ENCODE results near the gene DDR2.

Gene DDR2

DNA sequence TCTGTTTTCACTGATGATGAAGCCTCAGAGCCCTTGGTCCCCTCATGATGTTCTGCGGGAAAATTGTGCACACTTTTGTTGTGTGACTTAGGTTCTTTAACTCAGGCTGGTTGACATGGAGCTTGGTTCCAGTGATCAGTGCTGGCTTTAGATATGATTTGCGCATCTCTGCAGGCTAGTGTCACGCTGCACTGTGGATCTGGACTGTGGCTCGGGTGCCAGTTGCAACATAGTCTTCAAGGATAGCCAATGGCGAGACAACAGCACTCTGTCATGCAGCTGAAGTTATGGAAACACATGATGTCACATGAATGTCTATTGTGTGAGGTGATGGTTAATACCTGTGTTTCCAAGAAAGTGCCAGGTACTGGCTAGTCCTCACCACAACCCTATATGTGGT is 56.7 kb downstream of the DDR2 start:
- DNase-seq (ENCODE audit: low read depth): no peak
- TF ChIP-seq, protein P1, sequence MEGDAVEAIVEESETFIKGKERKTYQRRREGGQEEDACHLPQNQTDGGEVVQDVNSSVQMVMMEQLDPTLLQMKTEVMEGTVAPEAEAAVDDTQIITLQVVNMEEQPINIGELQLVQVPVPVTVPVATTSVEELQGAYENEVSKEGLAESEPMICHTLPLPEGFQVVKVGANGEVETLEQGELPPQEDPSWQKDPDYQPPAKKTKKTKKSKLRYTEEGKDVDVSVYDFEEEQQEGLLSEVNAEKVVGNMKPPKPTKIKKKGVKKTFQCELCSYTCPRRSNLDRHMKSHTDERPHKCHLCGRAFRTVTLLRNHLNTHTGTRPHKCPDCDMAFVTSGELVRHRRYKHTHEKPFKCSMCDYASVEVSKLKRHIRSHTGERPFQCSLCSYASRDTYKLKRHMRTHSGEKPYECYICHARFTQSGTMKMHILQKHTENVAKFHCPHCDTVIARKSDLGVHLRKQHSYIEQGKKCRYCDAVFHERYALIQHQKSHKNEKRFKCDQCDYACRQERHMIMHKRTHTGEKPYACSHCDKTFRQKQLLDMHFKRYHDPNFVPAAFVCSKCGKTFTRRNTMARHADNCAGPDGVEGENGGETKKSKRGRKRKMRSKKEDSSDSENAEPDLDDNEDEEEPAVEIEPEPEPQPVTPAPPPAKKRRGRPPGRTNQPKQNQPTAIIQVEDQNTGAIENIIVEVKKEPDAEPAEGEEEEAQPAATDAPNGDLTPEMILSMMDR (conservative IDR thresholded peaks at IDR 0.05; ENCODE audit: low read depth, low read length): no peak
- H3K4me3 ChIP-seq (ENCODE audit: low read depth, low read length): no peak overlapping the region

DNA sequence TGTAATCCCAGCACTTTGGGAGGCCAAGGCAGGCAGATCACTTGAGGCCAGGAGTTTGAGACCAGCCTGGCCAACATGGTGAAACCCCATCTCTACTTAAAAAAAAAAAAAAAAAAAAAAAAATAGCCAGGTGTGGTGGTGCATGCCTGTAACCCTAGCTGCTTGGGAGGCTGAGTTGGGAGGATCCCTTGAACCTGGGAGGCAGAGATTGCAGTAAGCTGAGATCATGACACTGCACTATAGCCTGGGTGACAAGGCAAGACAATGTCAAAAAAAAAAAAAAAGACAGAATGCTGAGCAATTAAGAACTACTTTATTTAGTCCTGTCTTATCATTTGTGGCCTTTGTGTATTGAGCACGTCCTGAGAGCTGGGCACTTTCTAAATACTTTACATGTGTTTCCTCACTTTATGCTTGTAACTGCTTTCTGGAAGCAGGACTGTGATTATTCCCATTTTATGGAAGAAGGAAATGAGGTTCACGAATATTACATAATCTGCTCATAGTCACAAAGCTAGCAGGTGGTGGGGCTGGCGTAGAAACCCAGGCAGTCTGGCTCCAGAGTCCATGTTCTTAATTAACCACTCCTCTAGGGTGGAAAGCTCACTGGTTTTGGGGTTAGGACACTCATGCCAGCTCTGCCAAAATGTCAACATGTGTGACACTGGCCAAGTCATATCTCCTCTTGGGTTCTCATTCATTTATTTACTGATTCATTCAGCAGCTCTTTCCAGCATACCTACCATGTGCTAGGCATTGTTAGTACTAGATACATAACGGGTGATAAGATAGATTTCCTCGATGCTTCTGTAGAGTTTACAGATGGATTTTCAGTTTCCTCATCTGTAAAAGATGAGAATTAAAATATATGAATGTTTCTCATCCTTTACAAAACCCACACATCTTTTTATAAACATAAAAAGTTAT is 57.7 kb downstream of the DDR2 start:
- no peak for DNase-seq (ENCODE audit: low read depth)
- TF ChIP-seq, protein P1 (conservative IDR thresholded peaks at IDR 0.05; ENCODE audit: low read depth, low read length): no peak
- H3K4me3 ChIP-seq (ENCODE audit: low read depth, low read length): no peak overlapping the region

DNA sequence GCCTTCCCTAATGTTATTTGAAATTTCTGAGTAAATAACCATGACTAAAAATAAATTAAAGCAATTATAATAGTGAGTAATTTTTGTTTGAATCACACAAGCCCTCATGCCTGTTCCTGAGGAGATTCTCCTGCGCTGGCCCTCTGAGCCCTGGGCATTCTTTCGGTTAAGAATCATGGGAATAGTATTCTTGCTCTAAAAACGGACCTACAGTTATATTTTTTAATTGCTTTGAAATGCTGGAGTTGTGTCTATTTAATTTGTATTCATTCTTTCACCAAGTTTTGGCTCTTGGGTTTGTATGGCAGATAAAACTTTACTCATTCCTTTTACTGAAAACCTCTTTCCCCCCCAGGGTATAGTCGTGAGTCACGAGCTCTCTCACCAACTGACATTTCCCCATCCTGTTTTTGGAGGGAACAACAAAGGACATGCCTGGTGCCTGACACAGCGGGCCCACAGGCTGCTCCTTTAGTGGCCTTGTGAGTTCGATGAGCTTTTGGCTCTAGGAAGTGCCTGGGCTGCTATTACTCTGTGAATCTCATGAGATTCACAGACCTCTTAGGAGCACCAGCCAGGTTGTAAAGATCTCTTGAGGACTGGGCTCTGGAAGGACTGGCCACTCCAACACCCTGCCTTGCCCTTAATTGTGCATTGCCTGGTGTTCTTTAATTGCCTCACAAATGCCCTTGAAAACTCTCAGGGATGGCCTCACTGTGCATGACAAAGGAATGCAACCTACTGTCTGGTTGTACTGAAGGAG is 58.6 kb downstream of the DDR2 start:
- TF ChIP-seq, protein P1 (conservative IDR thresholded peaks at IDR 0.05; ENCODE audit: low read depth, low read length): no peak
- no peak overlapping the region for H3K4me3 ChIP-seq (ENCODE audit: low read depth, low read length)
- DNase-seq (ENCODE audit: low read depth): peak; percentile 69

DNA sequence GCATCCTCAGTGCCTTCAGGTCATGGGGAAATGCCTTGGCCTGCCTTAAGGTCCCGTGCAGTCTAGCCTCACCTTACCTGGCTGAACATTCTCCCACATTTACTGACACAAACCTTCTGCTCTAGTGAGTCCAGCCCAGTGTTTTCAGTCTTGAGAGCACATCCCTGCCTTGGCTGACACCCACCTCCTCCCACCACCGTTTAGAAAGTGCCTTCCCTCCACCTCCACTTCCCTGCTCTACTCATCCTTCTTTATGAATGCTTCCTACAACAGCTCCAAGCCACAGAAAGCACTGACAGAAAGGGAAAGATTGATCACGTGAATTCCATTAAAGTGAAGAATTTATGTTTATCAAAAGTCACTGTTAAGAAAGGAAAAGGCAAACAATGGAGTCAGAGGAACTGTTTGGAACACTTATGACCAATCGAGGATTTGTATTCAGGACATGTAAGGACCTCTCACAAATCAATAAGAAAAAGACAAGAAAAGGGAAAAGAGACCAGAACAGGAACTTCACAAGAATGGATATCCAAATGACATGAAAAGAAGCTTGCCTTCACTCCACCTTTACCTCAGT is 59.8 kb downstream of the DDR2 start:
- H3K4me3 ChIP-seq (ENCODE audit: low read depth, low read length): no peak overlapping the region
- DNase-seq (ENCODE audit: low read depth): no peak
- TF ChIP-seq, protein P1 (conservative IDR thresholded peaks at IDR 0.05; ENCODE audit: low read depth, low read length): no peak

DNA sequence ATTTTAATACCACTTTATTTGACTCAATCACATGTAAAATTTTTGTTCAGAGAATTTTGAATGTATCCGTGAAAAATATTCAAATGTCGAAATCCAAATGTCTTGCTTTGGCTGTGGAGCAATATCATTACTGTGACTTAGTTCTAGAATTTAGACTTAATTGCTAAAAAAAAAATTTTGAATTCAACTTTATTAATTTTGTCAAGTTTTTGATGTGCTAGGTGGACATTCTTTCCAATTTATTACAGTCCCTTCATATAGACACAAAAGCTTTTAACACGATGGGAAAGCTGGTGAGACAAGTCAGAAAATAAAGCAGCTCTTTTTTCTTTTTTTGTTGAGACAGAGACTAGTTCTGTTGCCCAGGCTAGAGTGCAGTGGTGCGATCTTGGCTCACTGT is 62.6 kb downstream of the DDR2 start:
- TF ChIP-seq, protein P1 (conservative IDR thresholded peaks at IDR 0.05; ENCODE audit: low read depth, low read length): no peak
- H3K4me3 ChIP-seq (ENCODE audit: low read depth, low read length): no peak overlapping the region
- DNase-seq (ENCODE audit: low read depth): no peak

DNA sequence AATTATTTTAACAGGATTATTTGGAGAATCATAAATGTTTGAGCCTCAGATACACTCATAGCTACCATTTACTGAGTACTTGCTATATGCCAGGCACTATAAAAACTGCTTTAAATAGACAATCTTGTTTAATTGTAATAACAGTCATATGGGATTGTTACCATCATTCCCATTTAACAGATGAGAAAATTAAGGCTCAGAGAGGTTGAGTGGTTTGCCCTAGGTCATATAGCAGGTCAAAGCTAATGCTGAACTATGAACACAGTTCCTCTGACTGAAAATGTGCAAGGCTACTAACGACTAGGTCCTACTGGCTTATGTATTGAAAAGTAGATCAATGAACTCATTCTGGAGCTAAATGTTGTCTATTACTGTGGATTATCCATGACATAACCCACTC is 63.4 kb downstream of the DDR2 start:
- no peak overlapping the region for H3K4me3 ChIP-seq (ENCODE audit: low read depth, low read length)
- no peak for DNase-seq (ENCODE audit: low read depth)

More for the DNA sequence above, 63.4 kb downstream of the DDR2 start:
- TF ChIP-seq, protein P1 (conservative IDR thresholded peaks at IDR 0.05; ENCODE audit: low read depth, low read length): no peak

All from choroid plexus epithelial cell (primary cell).